PC-3 (cell line): ENCODE measurements around the gene STRN3. TPM values are rescaled to one million over a fixed set of nuclear protein-coding genes. Genes with fewer than 3 reads are reported as not detected.

Experiments used
- ATAC-seq: fragments of 200-7000 bp; cut with Tn5 transposase; 2 replicates; pipeline ENCODE4 v1.9.1; 2020; ENCODE audit warnings: mild to moderate bottlenecking, moderate library complexity
- BruUV-seq: library from RNA; stranded (reverse); fragments of 400-500 nt; replicated peaks from 2 replicates; lab custom pipeline; 2021; lab: Mats Ljungman, UMichigan
- CTCF ChIA-PET: fragments of 300-600 bp; sonication (Branson Sonifier 250); formaldehyde crosslinking; loops from one replicate; lab custom pipeline; 2022; ENCODE audit warnings: antibody characterized with exemption; lab: Charles Lee
- POLR2A ChIA-PET: fragments of 300-600 bp; sonication (Branson Sonifier 250); formaldehyde crosslinking; loops from one replicate; lab custom pipeline; 2022; ENCODE audit warnings: antibody characterized with exemption; ENCODE audit not compliant: unreplicated experiment; lab: Charles Lee
- DNase-seq: peaks from one replicate; pipeline ENCODE4 v3.0.0-alpha.2; 2015
- H2AFZ ChIP-seq: fragments of 300-600 bp; sonication (generic); 2 replicates; pipeline ENCODE4 v1.6.0; 2016; ENCODE audit warnings: antibody characterized with exemption, low read length
- H3F3A ChIP-seq: fragments of 300-600 bp; sonication (generic); one replicate; pipeline ENCODE4 v1.6.0; 2017; ENCODE audit warnings: antibody characterized with exemption, low read length, control low read depth, mild to moderate bottlenecking; ENCODE audit not compliant: unreplicated experiment
- H3K27ac ChIP-seq: fragments of 300-600 bp; sonication (generic); 2 replicates; pipeline ENCODE4 v1.5.1; 2016; ENCODE audit warnings: mild to moderate bottlenecking, low read length
- H3K27me3 ChIP-seq: fragments of 300-600 bp; sonication (generic); 2 replicates; pipeline ENCODE4 v1.6.1; 2016; ENCODE audit warnings: low read length, mixed read lengths
- H3K36me3 ChIP-seq: fragments of 300-600 bp; sonication (generic); 2 replicates; pipeline ENCODE4 v1.6.1; 2016; ENCODE audit warnings: low read depth, mixed run types, low read length, mixed read lengths
- H3K4me1 ChIP-seq: fragments of 300-600 bp; sonication (generic); 2 replicates; pipeline ENCODE4 v1.5.1; 2016; ENCODE audit warnings: low read length; ENCODE audit not compliant: insufficient read depth
- H3K4me2 ChIP-seq: fragments of 300-600 bp; sonication (generic); 2 replicates; pipeline ENCODE4 v1.6.0; 2016; ENCODE audit warnings: low read length
- H3K4me3 ChIP-seq: fragments of 300-600 bp; sonication (generic); 2 replicates; pipeline ENCODE4 v1.5.1; 2016; ENCODE audit warnings: mild to moderate bottlenecking, low read length, mixed read lengths
- H3K79me2 ChIP-seq: fragments of 300-600 bp; sonication (generic); 2 replicates; pipeline ENCODE4 v1.6.1; 2017; ENCODE audit warnings: low read length, mixed read lengths
- H3K9ac ChIP-seq: fragments of 300-600 bp; sonication (generic); 2 replicates; pipeline ENCODE4 v1.6.0; 2016; ENCODE audit warnings: mild to moderate bottlenecking, low read length
- H3K9me2 ChIP-seq: fragments of 300-600 bp; sonication (generic); replicated peaks from 2 replicates; pipeline ENCODE4 v1.6.1; 2016; ENCODE audit warnings: mixed run types, low read length, mixed read lengths
- H3K9me3 ChIP-seq: fragments of 300-600 bp; sonication (generic); 2 replicates; pipeline ENCODE4 v1.6.1; 2016; ENCODE audit warnings: low read length, mixed read lengths
- H4K20me1 ChIP-seq: fragments of 300-600 bp; sonication (generic); 2 replicates; pipeline ENCODE4 v1.6.1; 2016; ENCODE audit warnings: low read length, mixed read lengths
- CTCF ChIP-seq: fragments of 300-600 bp; sonication (generic); conservative IDR thresholded peaks from 2 replicates; pipeline ENCODE4 v1.5.1; 2017; ENCODE audit warnings: antibody characterized with exemption, low read depth, mild to moderate bottlenecking, low read length
- EZH2 ChIP-seq: fragments of 300-600 bp; sonication (generic); IDR thresholded peaks from one replicate; pipeline ENCODE4 v1.6.1; 2017; ENCODE audit warnings: antibody characterized with exemption, mild to moderate bottlenecking, low read length; ENCODE audit not compliant: unreplicated experiment
- EZH2phosphoT487 ChIP-seq: fragments of 300-600 bp; sonication (generic); IDR thresholded peaks from 2 replicates; pipeline ENCODE4 v1.6.1; 2018; ENCODE audit warnings: mild to moderate bottlenecking, antibody characterized with exemption, low read length, borderline replicate concordance
- intact Hi-C: fragments of 100-400 bp; cut with micrococcal nuclease; formaldehyde crosslinking; loops from 2 replicates; pipeline ENCODE4 v1.9.0; 2023
- total RNA-seq: library from RNA; depleted of rRNA; stranded (reverse); fragments of >200 nt; gene quantifications from 2 replicates; pipeline ENCODE4 v1.2.3, GENCODE V29; 2014

The STRN3 gene
- total RNA-seq, 1 experiment from 2014 or later: 41.4 TPM

- H3K27ac ChIP-seq: no peak overlapping the region
- H3K36me3 ChIP-seq: peaks cover 31% of the 10 kb centered on the region; the same call in 1 of the 2 replicates
- BruUV-seq: no TSS peak
- ATAC-seq (no peak), DNase-seq (no peak)
- H3K79me2 ChIP-seq: peaks cover 97% of the 10 kb centered on the region
- no peaks in the 10 kb centered on the region for H3K9me2 ChIP-seq
- H4K20me1 ChIP-seq: peaks cover 6% of the 10 kb centered on the region; the same call in 1 of the 2 replicates
- no peaks in the 10 kb centered on the region for H3K9me3 ChIP-seq
- ChIA-PET CTCF (no interaction called here), POLR2A (no interaction called here)
- no peak overlapping the region for H2AFZ ChIP-seq
- peaks cover 17% of the 10 kb centered on the region for H3K4me1 ChIP-seq
- no peak overlapping the region for H3K4me2 ChIP-seq
- no peak overlapping the region for H3K4me3 ChIP-seq
- intact Hi-C loops: no loop called here
- H3K9ac ChIP-seq: no peak overlapping the region
- H3F3A ChIP-seq: peaks cover 6% of the 10 kb centered on the region
- TF ChIP-seq CTCF: no peak
- no peaks in the 10 kb centered on the region for H3K27me3 ChIP-seq
Observed at GRCh38 chr14:30996892-30997659, 29.1 kb downstream of the STRN3 start.

- H3K27me3 ChIP-seq: no peaks in the 10 kb centered on the region
- intact Hi-C loops: loop anchor here (2.0 kb wide), 1 partner anchor 29 kb away; the partner anchor contains the start of gene AP4S1
- H3K4me2 ChIP-seq: peak overlapping the region; percentile 38; the same call in 1 of the 2 replicates
- H4K20me1 ChIP-seq: peaks cover 6% of the 10 kb centered on the region; the same call in 1 of the 2 replicates
- no peaks in the 10 kb centered on the region for H3K9me3 ChIP-seq
- ChIA-PET CTCF (no interaction called here), POLR2A (interaction anchor here (0.6 to 0.7 kb wide), 3 partner anchors 13 to 81 kb away, joined by 4 to 8 read pairs (median 6); no protein-coding TSS in a partner anchor)
- ATAC-seq (no peak), DNase-seq (no peak)
- no TSS peak for BruUV-seq
- peaks cover 25% of the 10 kb centered on the region; the same call in 1 of the 2 replicates for H3K36me3 ChIP-seq
- no peaks in the 10 kb centered on the region for H3K9me2 ChIP-seq
- no peak for TF ChIP-seq CTCF
- TF ChIP-seq EZH2: no peak
- TF ChIP-seq EZH2phosphoT487: no peak
- no peak overlapping the region for H3K27ac ChIP-seq
- no peak overlapping the region for H2AFZ ChIP-seq
- no peak overlapping the region for H3K9ac ChIP-seq
- no peak overlapping the region for H3K4me3 ChIP-seq
- H3K79me2 ChIP-seq: peaks cover 99% of the 10 kb centered on the region
- H3F3A ChIP-seq: peaks cover 6% of the 10 kb centered on the region
- peaks cover 17% of the 10 kb centered on the region for H3K4me1 ChIP-seq
Observed at GRCh38 chr14:30995689-30996088, 30.5 kb downstream of the STRN3 start.
